ENCODE results near the gene NOX3. TPM values are rescaled to one million over a fixed set of nuclear protein-coding genes. Genes with fewer than 3 reads are reported as not detected.

The NOX3 gene
- total RNA-seq, 3 donors from 2014 or later = not detected

DNA sequence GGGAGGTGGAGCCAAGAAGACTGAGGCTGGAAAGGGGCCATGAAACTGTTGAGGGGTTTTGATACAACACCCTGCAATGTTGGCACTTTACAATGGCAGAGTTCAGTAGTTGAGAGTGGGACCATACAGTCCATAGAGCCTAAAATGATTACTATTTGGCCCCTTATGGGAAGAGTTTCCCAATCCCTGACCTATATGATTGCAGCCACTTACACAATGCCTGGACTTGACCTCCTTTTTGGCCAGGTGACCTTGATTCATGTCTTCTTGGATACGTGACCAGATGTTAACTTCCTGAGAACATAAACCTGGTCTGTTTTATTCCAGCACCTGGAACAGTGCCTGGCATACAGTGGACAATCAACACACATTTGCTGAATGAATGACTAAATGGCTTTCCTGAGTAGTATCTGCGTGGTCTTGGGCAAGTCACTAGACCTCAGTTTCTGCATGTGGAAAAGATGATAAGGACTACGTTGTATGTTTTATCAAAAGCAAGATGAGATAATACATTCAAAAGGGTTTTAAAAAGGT is 58.4 kb downstream of the NOX3 start:
- Histone ChIP-seq H3K4me1 (ENCODE audit: low read depth) (no peaks in the 10 kb centered on the region), H3K9me3 (no peaks in the 10 kb centered on the region), H3K4me3 (no peak overlapping the region), H3K36me3 (ENCODE audit: low read depth) (no peaks in the 10 kb centered on the region)
- TF ChIP-seq, protein P1, sequence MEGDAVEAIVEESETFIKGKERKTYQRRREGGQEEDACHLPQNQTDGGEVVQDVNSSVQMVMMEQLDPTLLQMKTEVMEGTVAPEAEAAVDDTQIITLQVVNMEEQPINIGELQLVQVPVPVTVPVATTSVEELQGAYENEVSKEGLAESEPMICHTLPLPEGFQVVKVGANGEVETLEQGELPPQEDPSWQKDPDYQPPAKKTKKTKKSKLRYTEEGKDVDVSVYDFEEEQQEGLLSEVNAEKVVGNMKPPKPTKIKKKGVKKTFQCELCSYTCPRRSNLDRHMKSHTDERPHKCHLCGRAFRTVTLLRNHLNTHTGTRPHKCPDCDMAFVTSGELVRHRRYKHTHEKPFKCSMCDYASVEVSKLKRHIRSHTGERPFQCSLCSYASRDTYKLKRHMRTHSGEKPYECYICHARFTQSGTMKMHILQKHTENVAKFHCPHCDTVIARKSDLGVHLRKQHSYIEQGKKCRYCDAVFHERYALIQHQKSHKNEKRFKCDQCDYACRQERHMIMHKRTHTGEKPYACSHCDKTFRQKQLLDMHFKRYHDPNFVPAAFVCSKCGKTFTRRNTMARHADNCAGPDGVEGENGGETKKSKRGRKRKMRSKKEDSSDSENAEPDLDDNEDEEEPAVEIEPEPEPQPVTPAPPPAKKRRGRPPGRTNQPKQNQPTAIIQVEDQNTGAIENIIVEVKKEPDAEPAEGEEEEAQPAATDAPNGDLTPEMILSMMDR (IDR thresholded peaks at IDR 0.05) = no peak
- intact Hi-C loops (cut with DNase I, micrococcal nuclease) = no loop called here
- ATAC-seq (no peak), DNase-seq (no peak)

DNA sequence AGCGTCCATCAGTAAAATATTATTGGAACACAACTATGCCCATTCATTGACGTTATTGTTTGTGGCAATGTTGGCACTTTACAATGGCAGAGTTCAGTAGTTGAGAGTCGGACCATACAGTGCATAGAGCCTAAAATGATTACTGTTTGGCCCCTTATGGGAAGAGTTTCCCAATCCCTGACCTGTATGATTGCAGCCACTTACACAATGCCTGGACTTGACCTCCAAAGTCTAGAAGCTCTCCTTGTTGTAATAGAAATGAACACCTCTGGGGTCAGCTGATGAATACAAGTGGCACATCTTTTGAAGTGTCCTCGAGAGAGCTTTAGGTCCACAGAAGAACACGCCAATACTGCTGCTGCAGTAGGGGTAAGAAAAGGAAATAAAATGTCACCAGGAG is 59.0 kb downstream of the NOX3 start:
- no peak for ATAC-seq
- Histone ChIP-seq H3K36me3 (ENCODE audit: low read depth) (no peaks in the 10 kb centered on the region), H3K9me3 (no peaks in the 10 kb centered on the region), H3K4me3 (no peak overlapping the region), H3K4me1 (ENCODE audit: low read depth) (no peaks in the 10 kb centered on the region)
- intact Hi-C loops (cut with DNase I, micrococcal nuclease) = no loop called here
- TF ChIP-seq, protein P1 (IDR thresholded peaks at IDR 0.05) = no peak
- no peak for DNase-seq

DNA sequence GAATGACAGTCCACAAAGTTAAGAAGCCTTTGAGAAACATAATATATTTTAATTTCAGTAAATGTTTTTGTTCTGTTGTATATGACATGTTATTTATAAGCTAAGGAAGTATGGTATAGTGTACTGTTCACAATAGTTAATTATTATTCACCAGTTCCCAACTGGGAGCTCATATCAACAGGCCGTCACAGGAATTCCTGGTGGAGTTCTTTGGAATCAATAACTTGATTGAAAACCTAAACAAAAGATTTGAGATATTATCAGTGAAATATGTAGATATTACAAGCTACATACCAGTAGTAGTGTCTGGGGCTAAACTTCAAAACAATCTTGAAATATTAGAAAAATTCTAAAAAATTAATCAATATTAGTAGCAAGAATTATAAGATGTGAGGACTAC is 60.3 kb downstream of the NOX3 start:
- ATAC-seq (no peak), DNase-seq (no peak)
- H3K4me1 ChIP-seq (ENCODE audit: low read depth) = no peaks in the 10 kb centered on the region
- no peaks in the 10 kb centered on the region for H3K9me3 ChIP-seq
- no peaks in the 10 kb centered on the region for H3K36me3 ChIP-seq (ENCODE audit: low read depth)
- TF ChIP-seq, protein P1 (IDR thresholded peaks at IDR 0.05) = no peak
- intact Hi-C loops (cut with DNase I, micrococcal nuclease) = no loop called here
- no peak overlapping the region for H3K4me3 ChIP-seq

DNA sequence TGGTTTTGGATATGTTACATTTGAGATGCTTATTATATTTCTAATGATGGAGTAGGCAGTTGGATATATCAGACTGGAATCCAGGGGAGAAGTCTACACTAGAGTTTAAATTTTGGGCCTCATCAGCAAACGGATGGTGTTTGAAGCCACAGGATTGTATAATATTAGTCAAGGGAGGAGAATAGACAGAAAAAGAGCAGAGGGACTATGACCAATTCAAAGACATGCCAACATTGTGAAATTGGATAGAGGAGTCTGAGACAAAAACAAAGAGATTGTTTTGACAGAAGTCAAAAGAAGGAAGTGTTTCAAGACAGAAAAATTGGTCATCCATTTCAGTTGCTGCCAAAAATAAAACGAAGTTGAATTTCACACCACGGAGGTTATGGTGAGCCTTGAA is 66.5 kb downstream of the NOX3 start:
- Histone ChIP-seq H3K4me3 (no peak overlapping the region), H3K4me1 (ENCODE audit: low read depth) (no peaks in the 10 kb centered on the region), H3K36me3 (ENCODE audit: low read depth) (no peaks in the 10 kb centered on the region), H3K9me3 (no peaks in the 10 kb centered on the region)
- intact Hi-C loops (cut with DNase I, micrococcal nuclease) = no loop called here
- no peak for DNase-seq
- ATAC-seq = no peak
- TF ChIP-seq, protein P1 (IDR thresholded peaks at IDR 0.05) = no peak

DNA sequence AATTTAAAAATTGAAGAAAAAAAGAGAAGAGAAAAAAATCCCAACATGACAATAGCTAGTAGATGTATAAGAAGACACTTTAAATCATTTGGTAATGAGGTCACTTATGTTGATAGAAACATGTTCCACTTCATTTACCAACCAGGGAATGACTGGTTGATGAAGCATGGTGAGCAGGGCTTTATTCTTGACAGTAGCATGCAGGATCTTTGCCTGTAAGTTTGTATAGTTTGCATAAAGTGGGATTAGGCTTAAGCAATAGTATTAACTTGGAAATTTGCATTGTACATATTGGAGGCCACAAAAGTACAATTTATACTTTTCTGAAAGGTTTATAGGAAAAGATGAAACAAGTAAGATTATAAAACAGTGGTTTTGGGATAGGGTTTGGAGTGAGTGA is 67.0 kb downstream of the NOX3 start:
- no peak overlapping the region for H3K4me3 ChIP-seq
- no peaks in the 10 kb centered on the region for H3K36me3 ChIP-seq (ENCODE audit: low read depth)
- intact Hi-C loops (cut with DNase I, micrococcal nuclease) = no loop called here
- no peaks in the 10 kb centered on the region for H3K4me1 ChIP-seq (ENCODE audit: low read depth)
- TF ChIP-seq, protein P1 (IDR thresholded peaks at IDR 0.05) = no peak
- no peaks in the 10 kb centered on the region for H3K9me3 ChIP-seq
- no peak for ATAC-seq
- no peak for DNase-seq

DNA sequence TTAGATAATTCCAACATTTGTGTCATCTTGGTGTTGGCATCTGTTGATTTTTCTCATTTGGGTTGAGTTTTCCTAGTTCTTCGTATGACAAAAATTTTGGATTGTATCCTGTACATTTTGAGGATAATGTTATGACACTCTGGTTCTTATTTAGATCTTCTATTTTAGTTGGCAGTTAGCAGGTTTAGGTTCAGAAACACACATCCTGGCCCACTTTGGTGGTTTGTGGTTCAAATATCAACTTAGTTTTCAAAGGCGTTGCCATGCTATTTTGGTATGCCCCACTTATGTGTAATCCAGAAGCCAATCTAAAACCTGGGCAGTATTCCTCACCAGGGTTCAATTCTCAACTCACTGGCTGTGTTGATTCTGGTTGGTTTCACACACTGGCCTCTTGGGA is 68.2 kb downstream of the NOX3 start:
- Histone ChIP-seq H3K36me3 (ENCODE audit: low read depth) (no peaks in the 10 kb centered on the region), H3K9me3 (no peaks in the 10 kb centered on the region), H3K4me1 (ENCODE audit: low read depth) (no peaks in the 10 kb centered on the region), H3K4me3 (no peak overlapping the region)
- TF ChIP-seq, protein P1 (IDR thresholded peaks at IDR 0.05) = no peak
- intact Hi-C loops (cut with DNase I, micrococcal nuclease) = no loop called here
- no peak for ATAC-seq
- no peak for DNase-seq
